ENCODE results near the gene XPNPEP1. TPM values are rescaled to one million over a fixed set of nuclear protein-coding genes. Genes with fewer than 3 reads are reported as not detected.

XPNPEP1 gene
- polyA plus RNA-seq: 10 to 100 TPM; 36.4 to 71.7 (median 57.7) TPM

GRCh38 chr10:109922976-109923921 lies at the start of gene XPNPEP1:
XPNPEP1 (minus strand) TSS chr10:109923511; CDS start chr10:109923433, 78 bp downstream.
- Mint-ChIP-seq H3K27ac (peak within 1 kb of the TSS; percentile 93 to 95 (median 94)), H3K36me3 (no peaks in the 10 kb centered on the region), H3K27me3 (ENCODE audit: low read depth in 3 of 3) (peaks cover 0 to 18% (median 12%) of the 10 kb centered on the region in 3 donors), H3K9me3 (no peaks in the 10 kb centered on the region), H3K4me3 (peak within 1 kb of the TSS; percentile 87 to 94 (median 91)), H3K4me1 (peaks cover 55 to 59% of the 10 kb centered on the region in 2 donors)
- DNase-seq: peak; percentile 90 to 92 (median 92)

GRCh38 chr10:109972372-109973001 lies 49.2 kb upstream of the XPNPEP1 start:
- no peak overlapping the region for H3K27ac Mint-ChIP-seq
- H3K4me3 Mint-ChIP-seq: no peak overlapping the region
- no peaks in the 10 kb centered on the region for H3K4me1 Mint-ChIP-seq
- DNase-seq: no peak
- H3K27me3 Mint-ChIP-seq (ENCODE audit: low read depth in 3 of 3): peaks cover 0 to 5% (median 4%) of the 10 kb centered on the region in 3 donors
- no peaks in the 10 kb centered on the region for H3K9me3 Mint-ChIP-seq
- no peaks in the 10 kb centered on the region for H3K36me3 Mint-ChIP-seq

GRCh38 chr10:109971634-109972033 lies 48.3 kb upstream of the XPNPEP1 start:
- no peaks in the 10 kb centered on the region for H3K4me1 Mint-ChIP-seq
- H3K36me3 Mint-ChIP-seq: no peaks in the 10 kb centered on the region
- H3K27ac Mint-ChIP-seq: no peak overlapping the region
- no peak overlapping the region for H3K4me3 Mint-ChIP-seq
- H3K27me3 Mint-ChIP-seq (ENCODE audit: low read depth in 3 of 3): peaks cover 0 to 5% (median 4%) of the 10 kb centered on the region in 3 donors
- H3K9me3 Mint-ChIP-seq: no peaks in the 10 kb centered on the region
- no peak for DNase-seq

- Mint-ChIP-seq H3K4me3 (no peak overlapping the region), H3K36me3 (no peaks in the 10 kb centered on the region), H3K4me1 (no peaks in the 10 kb centered on the region), H3K27ac (no peak overlapping the region), H3K9me3 (no peaks in the 10 kb centered on the region), H3K27me3 (ENCODE audit: low read depth in 3 of 3) (peaks cover 0 to 5% (median 4%) of the 10 kb centered on the region in 3 donors)
- DNase-seq: no peak
Measured at GRCh38 chr10:109969760-109970346, 46.5 kb upstream of the XPNPEP1 start.

GRCh38 chr10:109968953-109969759 lies 45.8 kb upstream of the XPNPEP1 start:
- no peaks in the 10 kb centered on the region for H3K36me3 Mint-ChIP-seq
- peaks cover 0 to 2% of the 10 kb centered on the region in 2 donors for H3K4me1 Mint-ChIP-seq
- no peak for DNase-seq
- H3K4me3 Mint-ChIP-seq: no peak overlapping the region
- H3K9me3 Mint-ChIP-seq: no peaks in the 10 kb centered on the region
- H3K27me3 Mint-ChIP-seq (ENCODE audit: low read depth in 3 of 3): peaks cover 4 to 5% (median 4%) of the 10 kb centered on the region in 3 donors
- H3K27ac Mint-ChIP-seq: no peak overlapping the region

GRCh38 chr10:109967739-109968088 lies 44.4 kb upstream of the XPNPEP1 start:
- H3K4me3 Mint-ChIP-seq: no peak overlapping the region
- no peak for DNase-seq
- H3K36me3 Mint-ChIP-seq: no peaks in the 10 kb centered on the region
- H3K9me3 Mint-ChIP-seq: no peaks in the 10 kb centered on the region
- H3K27ac Mint-ChIP-seq: no peak overlapping the region
- peaks cover 4 to 8% (median 5%) of the 10 kb centered on the region in 3 donors for H3K27me3 Mint-ChIP-seq (ENCODE audit: low read depth in 3 of 3)
- peaks cover 0 to 2% of the 10 kb centered on the region in 2 donors for H3K4me1 Mint-ChIP-seq

- DNase-seq: no peak
- Mint-ChIP-seq H3K27me3 (ENCODE audit: low read depth in 3 of 3) (peaks cover 4 to 8% (median 5%) of the 10 kb centered on the region in 3 donors), H3K36me3 (no peaks in the 10 kb centered on the region), H3K27ac (no peak overlapping the region), H3K4me3 (no peak overlapping the region), H3K4me1 (peaks cover 0 to 2% of the 10 kb centered on the region in 2 donors), H3K9me3 (no peaks in the 10 kb centered on the region)
Measured at GRCh38 chr10:109966961-109967738, 43.8 kb upstream of the XPNPEP1 start.

GRCh38 chr10:109964318-109964717 lies 41.0 kb upstream of the XPNPEP1 start:
- peaks cover 1 to 12% (median 5%) of the 10 kb centered on the region in 3 donors for H3K27me3 Mint-ChIP-seq (ENCODE audit: low read depth in 3 of 3)
- no peaks in the 10 kb centered on the region for H3K36me3 Mint-ChIP-seq
- H3K4me3 Mint-ChIP-seq: no peak overlapping the region
- no peak for DNase-seq
- no peak overlapping the region for H3K27ac Mint-ChIP-seq
- peaks cover 0 to 2% of the 10 kb centered on the region in 2 donors for H3K4me1 Mint-ChIP-seq
- no peaks in the 10 kb centered on the region for H3K9me3 Mint-ChIP-seq

- Mint-ChIP-seq H3K27me3 (ENCODE audit: low read depth in 3 of 3) (peaks cover 1 to 7% (median 5%) of the 10 kb centered on the region in 3 donors), H3K4me3 (no peak overlapping the region)
Measured at GRCh38 chr10:109963439-109963838, 40.1 kb upstream of the XPNPEP1 start.

GRCh38 chr10:109962247-109962646 lies 38.9 kb upstream of the XPNPEP1 start:
- Mint-ChIP-seq H3K4me3 (no peak overlapping the region), H3K36me3 (no peaks in the 10 kb centered on the region), H3K27me3 (ENCODE audit: low read depth in 3 of 3) (peaks cover 1 to 7% (median 5%) of the 10 kb centered on the region in 3 donors), H3K4me1 (peaks cover 0 to 4% of the 10 kb centered on the region in 2 donors), H3K9me3 (no peaks in the 10 kb centered on the region), H3K27ac (no peak overlapping the region)
- DNase-seq: no peak

More at GRCh38 chr10:109963439-109963838, 40.1 kb upstream of the XPNPEP1 start:
- Mint-ChIP-seq H3K27ac (no peak overlapping the region), H3K4me1 (peaks cover 0 to 2% of the 10 kb centered on the region in 2 donors), H3K9me3 (no peaks in the 10 kb centered on the region), H3K36me3 (no peaks in the 10 kb centered on the region)
- DNase-seq: no peak

GRCh38 chr10:109961174-109962001 lies 38.1 kb upstream of the XPNPEP1 start:
- Mint-ChIP-seq H3K36me3 (no peaks in the 10 kb centered on the region), H3K27ac (no peak overlapping the region), H3K27me3 (ENCODE audit: low read depth in 3 of 3) (peaks cover 1 to 7% (median 5%) of the 10 kb centered on the region in 3 donors), H3K4me1 (peaks cover 6 to 8% of the 10 kb centered on the region in 2 donors), H3K4me3 (no peak overlapping the region), H3K9me3 (no peaks in the 10 kb centered on the region)
- no peak for DNase-seq

- no peak for DNase-seq
- H3K4me3 Mint-ChIP-seq: no peak overlapping the region
- H3K27me3 Mint-ChIP-seq (ENCODE audit: low read depth in 3 of 3): peaks cover 1 to 7% (median 5%) of the 10 kb centered on the region in 3 donors
- H3K4me1 Mint-ChIP-seq: peaks cover 6 to 8% of the 10 kb centered on the region in 2 donors
- H3K27ac Mint-ChIP-seq: no peak overlapping the region
- H3K36me3 Mint-ChIP-seq: no peaks in the 10 kb centered on the region
- H3K9me3 Mint-ChIP-seq: no peaks in the 10 kb centered on the region
Measured at GRCh38 chr10:109960682-109961081, 37.4 kb upstream of the XPNPEP1 start.
